IgD-negative memory B cell (primary cell): ENCODE results near the gene CDK6. TPM values are rescaled to one million over a fixed set of nuclear protein-coding genes. Genes with fewer than 3 reads are reported as not detected.

Experiments used
- H3K27ac Mint-ChIP-seq, 3 donors: one replicate each; pipeline ENCODE4 v1.8.0; 2020 to 2022; ENCODE audit warnings: mild to moderate bottlenecking in 3 of 3, mixed read lengths in 3 of 3, moderate library complexity in 1 of 3
- H3K27me3 Mint-ChIP-seq: one replicate; pipeline ENCODE4 v1.8.0; 2021; ENCODE audit warnings: mixed read lengths
- H3K36me3 Mint-ChIP-seq: one replicate; pipeline ENCODE4 v1.8.0; 2020; ENCODE audit warnings: mild to moderate bottlenecking, mixed read lengths
- H3K4me1 Mint-ChIP-seq, 3 donors: one replicate each; pipeline ENCODE4 v1.8.0; 2020 to 2022; ENCODE audit warnings: mixed read lengths in 3 of 3, mild to moderate bottlenecking in 1 of 3
- H3K4me3 Mint-ChIP-seq, 4 donors: one replicate each; pipeline ENCODE4 v1.8.0; 2020 to 2022; ENCODE audit warnings: mild to moderate bottlenecking in 4 of 4, mixed read lengths in 4 of 4, moderate library complexity in 3 of 4
- H3K9me3 Mint-ChIP-seq, 3 donors: one replicate each; pipeline ENCODE4 v1.8.0; 2020 to 2021; ENCODE audit warnings: mixed read lengths in 3 of 3, mild to moderate bottlenecking in 1 of 3
- polyA plus RNA-seq: library from polyadenylated mRNA; unstranded; fragments of 300-500 nt; fragmentation: Illumina TruSeq; gene quantifications from one replicate; pipeline ENCODE4 v1.2.3, GENCODE V29; 2021

The CDK6 gene
- polyA plus RNA-seq, 1 donor from 2014 or later = 7.9 TPM

DNA sequence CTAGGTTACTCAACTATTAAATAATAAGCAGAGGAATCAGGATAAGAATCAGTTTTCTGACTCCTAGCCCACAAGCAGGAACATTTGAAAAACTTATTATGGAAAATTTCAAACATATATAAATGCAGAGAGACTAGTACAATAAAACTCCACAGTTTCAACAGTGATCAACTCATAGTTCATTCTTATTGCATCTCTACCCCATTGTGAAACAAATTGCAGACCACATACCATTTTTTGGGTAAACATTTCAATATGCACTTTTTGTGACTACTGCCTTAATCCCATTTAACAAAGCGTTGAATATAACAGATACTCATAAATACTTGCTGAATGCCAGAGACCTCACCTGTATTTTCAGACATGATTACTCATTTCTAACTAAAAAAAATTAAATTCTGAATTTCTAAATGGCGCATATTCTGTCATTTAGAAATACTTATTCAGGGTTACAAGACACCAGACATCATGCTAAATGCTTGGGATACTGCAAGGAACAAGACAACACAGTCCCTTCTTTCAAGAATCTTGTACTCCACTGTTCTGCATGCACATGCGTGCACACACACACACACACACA is 11.4 kb downstream of the CDK6 start:
- peaks cover 0 to 3% (median 2%) of the 10 kb centered on the region in 3 donors for H3K9me3 Mint-ChIP-seq
- H3K4me1 Mint-ChIP-seq = peaks cover 9 to 16% (median 13%) of the 10 kb centered on the region in 3 donors
- H3K27ac Mint-ChIP-seq = no peak overlapping the region
- H3K36me3 Mint-ChIP-seq = peaks cover under 1% of the 10 kb centered on the region
- H3K27me3 Mint-ChIP-seq = no peaks in the 10 kb centered on the region
- peak overlapping the region in 1 of 4 donors; percentile 46 for H3K4me3 Mint-ChIP-seq

DNA sequence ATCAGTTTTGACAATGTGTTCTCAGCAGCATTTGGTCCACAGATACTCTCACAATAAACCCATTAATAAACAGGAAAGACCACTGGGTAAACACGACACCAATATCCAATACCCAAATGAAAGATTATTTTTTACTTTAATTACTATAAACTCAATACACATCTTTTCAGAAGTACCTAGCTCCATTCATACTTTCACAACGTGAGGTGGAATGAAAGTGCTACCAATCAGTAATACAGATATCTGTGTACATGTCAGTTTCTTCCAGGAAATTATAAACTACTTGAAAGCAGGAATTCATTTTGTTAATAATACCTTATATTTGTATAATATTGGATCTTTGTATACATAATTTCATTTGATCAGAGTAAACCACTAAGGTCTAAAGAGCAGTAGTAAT is 11.9 kb downstream of the CDK6 start:
- peak overlapping the region in 1 of 4 donors; percentile 10 for H3K4me3 Mint-ChIP-seq
- H3K9me3 Mint-ChIP-seq = peaks cover 0 to 7% (median 4%) of the 10 kb centered on the region in 3 donors
- H3K4me1 Mint-ChIP-seq = peaks cover 9 to 19% (median 16%) of the 10 kb centered on the region in 3 donors
- H3K27ac Mint-ChIP-seq = no peak overlapping the region
- peaks cover 2% of the 10 kb centered on the region for H3K36me3 Mint-ChIP-seq
- no peaks in the 10 kb centered on the region for H3K27me3 Mint-ChIP-seq

DNA sequence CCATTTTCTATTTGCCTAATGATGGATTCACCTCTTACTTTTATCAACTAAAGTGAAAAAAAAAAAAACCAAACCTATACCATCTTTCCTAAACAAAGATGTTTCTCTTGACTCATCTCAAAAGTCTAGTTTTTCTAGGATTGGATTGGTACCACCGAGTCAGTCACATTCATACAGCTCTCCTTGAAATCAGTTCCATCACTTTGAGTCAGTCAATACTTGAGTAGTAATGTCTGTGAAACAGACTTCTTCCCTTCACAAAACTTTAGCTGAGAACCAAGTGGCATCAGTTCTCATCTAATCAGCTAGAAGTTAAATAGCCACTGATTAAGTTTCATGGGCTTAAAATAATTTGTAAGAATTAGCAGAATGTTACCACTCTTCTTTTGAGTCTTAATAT is 13.3 kb downstream of the CDK6 start:
- Mint-ChIP-seq H3K9me3 (peaks cover 0 to 7% (median 4%) of the 10 kb centered on the region in 3 donors), H3K4me3 (no peak overlapping the region), H3K36me3 (peaks cover 6% of the 10 kb centered on the region), H3K27ac (no peak overlapping the region), H3K4me1 (peaks cover 14 to 22% (median 16%) of the 10 kb centered on the region in 3 donors), H3K27me3 (no peaks in the 10 kb centered on the region)

DNA sequence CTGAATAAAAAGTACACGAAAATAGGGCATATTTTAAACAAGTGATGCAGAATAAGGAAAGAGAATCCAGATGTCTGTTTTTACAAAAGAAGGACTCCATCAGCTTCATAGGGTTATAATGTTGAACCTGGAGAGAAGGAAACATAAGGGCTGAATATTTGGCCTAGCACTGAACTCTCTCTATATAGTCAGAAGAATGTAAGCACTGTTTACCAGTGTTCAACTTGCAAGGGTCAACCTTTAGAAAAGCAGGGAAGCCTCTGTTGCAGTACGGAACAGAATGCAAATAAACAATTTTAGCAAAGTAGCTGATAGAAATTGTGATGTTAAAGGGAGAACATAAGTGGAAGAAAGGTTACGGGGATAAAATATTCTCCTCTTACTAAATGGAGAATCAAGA is 16.2 kb downstream of the CDK6 start:
- peaks cover 6% of the 10 kb centered on the region for H3K36me3 Mint-ChIP-seq
- no peak overlapping the region for H3K27ac Mint-ChIP-seq
- H3K9me3 Mint-ChIP-seq = peaks cover 3 to 16% (median 4%) of the 10 kb centered on the region in 3 donors
- peak overlapping the region in 1 of 4 donors; percentile 6 for H3K4me3 Mint-ChIP-seq
- peaks cover 16 to 25% (median 18%) of the 10 kb centered on the region in 3 donors for H3K4me1 Mint-ChIP-seq
- H3K27me3 Mint-ChIP-seq = no peaks in the 10 kb centered on the region

DNA sequence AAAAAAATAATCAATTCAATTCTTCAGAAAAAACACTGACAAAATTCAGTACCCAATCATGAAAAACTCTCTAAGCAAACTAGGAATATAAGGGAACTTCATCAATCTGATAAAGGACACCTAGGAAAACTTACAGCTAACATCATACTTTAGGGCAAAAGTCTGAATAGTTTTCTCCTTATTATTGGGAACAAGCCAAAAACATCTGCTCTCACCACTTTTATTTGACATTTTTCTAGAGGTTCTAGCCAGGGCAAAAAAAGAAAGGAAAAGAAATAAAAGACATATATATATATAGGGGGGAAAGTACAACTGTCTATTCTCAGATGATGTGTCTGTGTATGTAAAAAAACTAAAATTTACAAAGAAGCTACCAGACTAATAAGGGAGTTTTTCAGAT is 19.0 kb downstream of the CDK6 start:
- H3K27me3 Mint-ChIP-seq = no peaks in the 10 kb centered on the region
- H3K27ac Mint-ChIP-seq = no peak overlapping the region
- peaks cover 6% of the 10 kb centered on the region for H3K36me3 Mint-ChIP-seq
- no peak overlapping the region for H3K4me3 Mint-ChIP-seq
- peaks cover 3 to 16% (median 4%) of the 10 kb centered on the region in 3 donors for H3K9me3 Mint-ChIP-seq
- H3K4me1 Mint-ChIP-seq = peaks cover 25 to 33% (median 25%) of the 10 kb centered on the region in 3 donors

DNA sequence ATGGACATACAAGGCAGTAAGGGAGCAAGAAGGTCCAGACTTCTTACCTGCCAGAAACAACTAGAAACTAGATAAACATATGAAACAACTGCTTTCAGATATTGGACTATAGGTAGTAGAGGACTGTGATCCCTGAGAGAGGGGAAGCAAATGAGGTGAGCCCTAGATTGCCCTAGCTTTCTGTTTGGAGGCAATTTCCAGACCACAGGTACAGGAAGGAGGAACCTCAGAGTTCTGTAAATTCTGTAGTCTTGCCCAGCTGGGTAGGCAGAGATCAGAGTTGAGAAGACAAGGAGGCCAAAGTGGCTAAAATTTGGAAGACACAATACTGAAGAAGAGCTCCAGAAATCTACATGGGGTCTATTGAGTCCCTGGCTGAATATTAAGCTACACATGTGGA is 21.0 kb downstream of the CDK6 start:
- Mint-ChIP-seq H3K4me1 (peaks cover 27 to 31% (median 29%) of the 10 kb centered on the region in 3 donors), H3K4me3 (no peak overlapping the region), H3K9me3 (peaks cover 3 to 16% (median 4%) of the 10 kb centered on the region in 3 donors), H3K36me3 (peaks cover 8% of the 10 kb centered on the region), H3K27me3 (no peaks in the 10 kb centered on the region), H3K27ac (peak overlapping the region in 1 of 3 donors; percentile 48)

DNA sequence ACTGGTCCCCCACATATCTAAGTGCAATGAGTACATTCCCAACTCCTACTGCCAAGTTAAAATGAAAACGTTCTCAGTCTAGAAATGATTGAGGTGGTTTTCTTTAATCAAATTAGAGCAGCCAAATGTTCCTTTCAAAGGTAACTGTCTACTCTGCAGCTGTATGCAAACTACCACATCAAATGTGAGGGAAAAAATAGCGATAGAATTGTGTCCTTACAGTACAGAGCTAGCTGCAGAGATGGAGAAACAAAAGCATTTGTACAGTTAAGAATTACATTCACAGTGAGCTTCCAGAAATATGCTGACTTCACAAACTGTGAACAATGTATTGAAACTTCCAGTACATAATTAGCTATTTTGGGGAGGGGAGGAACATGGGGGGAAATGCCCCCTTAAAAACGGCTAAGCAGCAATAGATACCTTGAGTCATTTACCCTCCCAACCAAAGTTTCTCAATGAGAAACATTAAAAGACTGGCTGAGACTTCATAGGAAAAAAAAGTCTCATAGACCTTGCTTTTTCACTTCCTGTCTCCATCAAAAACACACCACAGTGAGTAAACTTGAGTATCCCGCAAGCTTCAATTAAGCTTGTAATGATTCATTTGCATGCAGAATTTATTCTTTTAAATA is 22.9 kb downstream of the CDK6 start:
- H3K36me3 Mint-ChIP-seq = peaks cover 2% of the 10 kb centered on the region
- no peaks in the 10 kb centered on the region for H3K27me3 Mint-ChIP-seq
- peak overlapping the region in 1 of 4 donors; percentile 41 for H3K4me3 Mint-ChIP-seq
- H3K4me1 Mint-ChIP-seq = peaks cover 29 to 36% (median 30%) of the 10 kb centered on the region in 3 donors
- H3K27ac Mint-ChIP-seq = peak overlapping the region in 1 of 3 donors; percentile 60
- H3K9me3 Mint-ChIP-seq = peaks cover 0 to 9% (median 3%) of the 10 kb centered on the region in 3 donors

DNA sequence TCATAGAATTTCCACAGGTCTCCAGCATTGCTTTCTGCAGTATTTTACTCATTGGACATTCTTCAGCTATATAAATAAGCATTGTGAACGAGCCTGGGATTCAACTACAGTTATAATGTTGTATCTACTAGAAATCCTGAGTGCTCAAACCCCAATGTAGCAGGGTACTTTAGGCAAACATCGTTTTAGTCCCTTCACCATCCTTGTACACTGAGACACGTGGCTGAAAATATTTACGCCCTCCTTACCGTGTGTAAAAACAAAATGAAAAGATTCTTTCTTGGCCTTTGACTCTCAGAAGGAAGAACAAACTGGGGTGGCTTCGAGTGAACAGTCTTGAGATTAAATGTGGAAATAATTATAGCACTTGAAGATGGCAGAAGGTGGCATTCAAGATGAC is 25.2 kb downstream of the CDK6 start:
- Mint-ChIP-seq H3K4me3 (no peak overlapping the region), H3K27ac (no peak overlapping the region), H3K4me1 (peaks cover 29 to 35% (median 30%) of the 10 kb centered on the region in 3 donors), H3K27me3 (no peaks in the 10 kb centered on the region), H3K36me3 (peaks cover 2% of the 10 kb centered on the region), H3K9me3 (peaks cover 0 to 9% (median 3%) of the 10 kb centered on the region in 3 donors)

DNA sequence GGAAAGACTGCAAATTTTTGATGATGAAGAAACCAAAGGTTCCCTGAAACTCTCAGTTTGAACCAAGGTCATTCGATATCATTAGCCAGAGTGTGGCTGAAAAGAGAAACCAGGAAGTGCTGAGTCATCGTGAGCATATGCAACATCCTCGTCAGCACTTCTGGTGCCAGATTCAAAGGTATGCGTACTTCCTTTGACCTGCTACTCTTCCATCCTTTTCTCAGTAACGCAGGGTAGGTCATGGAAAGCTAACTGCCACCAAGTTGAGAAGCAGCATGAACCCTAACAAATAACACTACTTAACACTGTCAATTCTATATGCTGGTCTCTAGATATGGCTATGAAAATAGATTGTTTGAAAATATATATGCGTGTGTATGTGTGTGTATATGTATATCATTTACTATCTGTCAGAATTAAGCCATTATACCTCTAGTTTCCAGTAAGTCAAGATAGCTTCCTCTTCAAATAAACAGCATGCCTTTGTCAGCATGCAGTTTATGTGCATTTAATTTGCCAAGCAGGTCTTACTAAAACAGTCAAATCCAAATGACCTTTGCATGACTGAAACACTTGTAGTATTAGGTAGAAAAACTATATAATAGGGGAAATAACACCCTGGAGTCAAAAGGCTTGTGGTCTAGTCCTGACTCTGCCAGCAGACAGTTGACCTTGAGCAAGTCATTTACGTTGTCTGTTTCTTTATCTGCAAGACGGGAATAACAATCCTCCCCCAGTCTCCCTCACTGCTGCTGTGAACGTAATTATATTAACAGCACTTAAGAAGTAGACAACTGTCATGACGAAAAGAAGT is 26.4 kb downstream of the CDK6 start:
- Mint-ChIP-seq H3K4me3 (peak overlapping the region in 3 of 4 donors; percentile 68 to 86 (median 85)), H3K4me1 (peaks cover 20 to 29% (median 29%) of the 10 kb centered on the region in 3 donors), H3K36me3 (peaks cover 2% of the 10 kb centered on the region), H3K27ac (peak overlapping the region in 2 of 3 donors; percentile 23 to 92), H3K9me3 (no peaks in the 10 kb centered on the region), H3K27me3 (no peaks in the 10 kb centered on the region)

DNA sequence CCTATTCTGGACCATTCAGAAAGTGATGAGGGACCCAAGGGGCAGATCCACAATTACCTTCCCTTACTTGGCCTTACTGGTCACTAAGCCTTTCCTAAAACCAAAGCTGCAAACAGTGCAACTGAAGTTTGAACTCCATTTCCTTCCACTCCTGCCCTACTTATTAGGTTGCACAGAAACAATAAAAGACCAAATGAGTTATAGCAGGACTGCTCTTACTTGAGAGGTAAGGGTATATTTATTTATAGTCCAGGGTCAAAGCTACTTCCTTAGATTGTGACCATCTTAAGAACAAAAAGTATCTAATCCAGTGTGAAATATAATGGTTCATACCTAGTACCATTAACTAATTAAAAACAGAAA is 27.0 kb downstream of the CDK6 start:
- H3K4me3 Mint-ChIP-seq = peak overlapping the region in 3 of 4 donors; percentile 68 to 86 (median 85)
- no peaks in the 10 kb centered on the region for H3K9me3 Mint-ChIP-seq
- H3K27me3 Mint-ChIP-seq = no peaks in the 10 kb centered on the region
- H3K4me1 Mint-ChIP-seq = peaks cover 20 to 29% (median 29%) of the 10 kb centered on the region in 3 donors
- H3K36me3 Mint-ChIP-seq = peaks cover 2% of the 10 kb centered on the region
- H3K27ac Mint-ChIP-seq = peak overlapping the region in 2 of 3 donors; percentile 23 to 92

DNA sequence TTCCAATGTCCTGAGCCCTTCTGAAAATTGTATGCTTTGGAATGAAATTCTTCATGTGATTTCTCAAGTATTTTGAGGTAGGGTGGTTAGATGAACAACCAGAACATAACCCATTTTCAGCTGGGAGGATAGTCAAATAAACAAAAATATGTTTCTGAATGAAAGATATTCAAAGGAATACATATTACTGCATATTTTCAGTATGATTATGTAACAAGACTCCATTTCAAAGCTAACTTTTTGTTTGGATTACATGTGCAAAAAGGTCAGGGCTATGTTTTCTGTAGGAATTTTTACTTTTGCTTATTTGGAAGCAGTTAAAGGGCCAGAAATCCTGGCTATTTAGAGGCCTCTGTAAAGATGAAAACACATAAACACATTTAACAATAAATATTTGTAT is 27.7 kb downstream of the CDK6 start:
- Mint-ChIP-seq H3K9me3 (no peaks in the 10 kb centered on the region), H3K4me1 (peaks cover 15 to 24% (median 23%) of the 10 kb centered on the region in 3 donors), H3K27ac (no peak overlapping the region), H3K36me3 (peaks cover 2% of the 10 kb centered on the region), H3K27me3 (no peaks in the 10 kb centered on the region), H3K4me3 (no peak overlapping the region)

DNA sequence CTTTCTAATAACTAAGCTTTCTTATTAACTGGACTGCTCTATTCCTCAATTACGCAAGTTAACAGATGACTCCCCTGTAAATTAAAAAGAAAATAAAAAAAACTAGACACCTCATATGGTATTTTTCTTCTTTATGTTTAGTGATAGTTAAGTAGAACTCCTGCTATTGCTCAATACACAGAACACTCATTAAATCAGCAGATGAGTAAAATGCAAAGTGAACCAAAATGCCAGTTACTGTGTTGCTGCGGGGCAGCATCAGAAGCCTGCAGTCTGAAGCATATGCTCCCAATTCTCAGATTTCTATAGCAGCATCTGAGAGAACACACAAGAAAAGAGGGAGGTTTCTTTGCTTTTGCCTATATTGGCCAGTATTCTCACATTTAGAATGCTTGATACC is 28.4 kb downstream of the CDK6 start:
- Mint-ChIP-seq H3K4me1 (peaks cover 11 to 18% (median 17%) of the 10 kb centered on the region in 3 donors), H3K9me3 (no peaks in the 10 kb centered on the region), H3K36me3 (peaks cover 4% of the 10 kb centered on the region), H3K27me3 (no peaks in the 10 kb centered on the region), H3K27ac (no peak overlapping the region), H3K4me3 (peak overlapping the region in 1 of 4 donors; percentile 41)

DNA sequence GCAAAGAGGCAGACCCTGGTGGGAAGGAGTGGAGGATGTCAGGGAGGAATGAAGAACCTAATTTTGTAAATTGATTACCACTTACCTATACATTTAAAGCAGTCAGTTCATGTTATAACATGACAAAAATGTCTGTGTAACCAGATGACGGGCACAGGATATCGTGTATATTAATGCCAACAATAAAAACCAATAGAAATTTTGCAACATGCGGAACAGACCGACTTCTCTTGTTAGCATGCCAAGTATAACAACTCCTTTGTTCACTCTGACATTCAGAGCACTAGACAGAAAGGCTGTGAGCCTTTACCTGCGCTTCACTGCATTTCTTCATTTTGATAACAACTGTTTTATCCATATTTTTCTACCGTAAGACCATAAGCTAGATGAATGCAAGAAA is 29.9 kb downstream of the CDK6 start:
- Mint-ChIP-seq H3K27me3 (no peaks in the 10 kb centered on the region), H3K27ac (no peak overlapping the region), H3K4me3 (no peak overlapping the region), H3K9me3 (no peaks in the 10 kb centered on the region), H3K4me1 (peaks cover 10 to 15% (median 12%) of the 10 kb centered on the region in 3 donors), H3K36me3 (peaks cover 4% of the 10 kb centered on the region)

DNA sequence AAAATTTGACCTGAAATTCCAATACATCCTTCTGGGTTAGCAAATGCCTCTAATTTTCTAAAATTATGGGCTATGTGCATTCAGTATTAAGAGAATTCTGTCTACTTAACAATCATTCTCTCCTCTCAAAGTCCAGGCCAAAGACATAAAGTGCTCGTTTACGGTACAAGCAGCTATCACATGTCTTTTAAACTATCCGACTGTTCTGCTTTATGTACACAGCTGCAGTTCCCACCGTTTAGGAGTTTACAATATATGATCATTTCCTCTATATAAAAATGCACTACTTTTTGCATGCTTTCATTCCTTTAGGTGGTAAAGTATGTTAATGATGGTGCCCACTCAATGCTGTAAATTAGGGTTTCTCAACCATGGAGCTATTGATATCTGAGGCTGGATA is 34.0 kb downstream of the CDK6 start:
- Mint-ChIP-seq H3K4me1 (no peaks in the 10 kb centered on the region), H3K4me3 (no peak overlapping the region), H3K27me3 (no peaks in the 10 kb centered on the region), H3K9me3 (no peaks in the 10 kb centered on the region), H3K36me3 (peaks cover 2% of the 10 kb centered on the region), H3K27ac (no peak overlapping the region)
